Measurements from ENCODE around the gene SYT6.

DNA sequence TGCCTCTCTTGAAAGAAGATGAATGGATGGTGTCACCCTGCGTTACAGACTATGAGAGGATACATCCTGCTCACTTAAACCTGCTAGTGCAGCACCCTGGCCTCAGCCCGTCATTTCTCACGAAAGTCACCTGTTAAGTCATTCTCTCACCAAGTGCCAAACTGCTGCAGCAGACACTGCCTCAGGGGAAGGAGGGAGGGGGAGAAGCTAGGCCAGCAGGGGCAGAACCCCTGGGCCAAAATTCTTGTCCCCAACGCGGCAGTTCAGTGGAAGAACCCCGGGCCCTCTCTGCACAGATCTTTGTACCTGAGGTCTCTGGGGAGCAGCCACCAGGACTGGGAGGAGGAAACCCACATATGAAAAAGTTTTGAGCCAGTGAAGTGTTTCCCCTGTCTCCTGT is 37.6 kb downstream of the SYT6 start:
- no peak for TF ChIP-seq ARNT (IDR thresholded peaks at IDR 0.05)
- TF ChIP-seq SP1 (IDR thresholded peaks at IDR 0.05), result no peak
- TF ChIP-seq FOXM1 (IDR thresholded peaks at IDR 0.05; ENCODE audit: borderline replicate concordance), result no peak
- TF ChIP-seq TARDBP (IDR thresholded peaks at IDR 0.05), result no peak
- no peak for TF ChIP-seq LEF1 (IDR thresholded peaks at IDR 0.05; ENCODE audit: borderline replicate concordance)
- TF ChIP-seq FOXK2 (IDR thresholded peaks at IDR 0.05), result no peak
- TF ChIP-seq SUZ12 (IDR thresholded peaks at IDR 0.05), result no peak
- TF ChIP-seq FOXA1 (IDR thresholded peaks at IDR 0.05), result no peak
- TF ChIP-seq L3MBTL2 (conservative IDR thresholded peaks at IDR 0.05), result no peak
- TF ChIP-seq HDGF (IDR thresholded peaks at IDR 0.05; ENCODE audit: borderline replicate concordance), result no peak

Data from HEK293T (cell line).